Loucy (cell line): Measurements from ENCODE around the gene PRDM8.

Source experiments
- CTCF ChIP-seq: fragments of 200-600 bp; sonication (generic); conservative IDR thresholded peaks from 2 replicates; pipeline ENCODE4 v1.5.1; 2014; ENCODE audit warnings: mild to moderate bottlenecking, antibody characterized with exemption, low read length
- EZH2phosphoT487 ChIP-seq: fragments of 200-600 bp; IDR thresholded peaks from 2 replicates; pipeline ENCODE4 v1.6.1; 2018; ENCODE audit warnings: antibody characterized with exemption, mild to moderate bottlenecking, moderate library complexity, borderline replicate concordance

GRCh38 chr4:80239480-80240150, 42.3 kb downstream of the PRDM8 start:
- TF ChIP-seq CTCF = no peak
- TF ChIP-seq EZH2phosphoT487 = no peak
